SH-SY5Y (cell line): Measurements from ENCODE around the gene PRDX1.

Source experiments
- GATA2 ChIP-seq: IDR thresholded peaks from 2 replicates; pipeline ENCODE4 v1.6.1; 2011; ENCODE audit warnings: mild to moderate bottlenecking, low read depth, low read length
- GATA3 ChIP-seq: IDR thresholded peaks from 2 replicates; pipeline ENCODE4 v1.6.1; 2011; ENCODE audit warnings: low read depth, mild to moderate bottlenecking, low read length, moderate library complexity

- TF ChIP-seq GATA2 (no peak), GATA3 (no peak)
Observed at GRCh38 chr1:45503462-45504360, 18.0 kb downstream of the PRDX1 start.
